Neuronal stem cell (in vitro differentiated cells): ENCODE results near the gene FARS2.

Experiments used
- DNase-seq: peaks from one replicate; pipeline ENCODE4 v3.0.0-alpha.2; 2013; ENCODE audit warnings: low spot score
- H2AFZ ChIP-seq: one replicate; pipeline ENCODE4 v1.6.1; 2013; ENCODE audit warnings: mild to moderate bottlenecking, low read length, inconsistent platforms
- H2AK5ac ChIP-seq: 2 replicates; pipeline ENCODE4 v1.6.1; 2013; ENCODE audit warnings: low read depth, mild to moderate bottlenecking, inconsistent platforms, low read length, moderate library complexity, mixed read lengths
- H2BK120ac ChIP-seq: 2 replicates; pipeline ENCODE4 v1.6.1; 2013; ENCODE audit warnings: low read depth, mild to moderate bottlenecking, inconsistent platforms, low read length, moderate library complexity, mixed read lengths
- H2BK12ac ChIP-seq: one replicate; pipeline ENCODE4 v1.6.1; 2013; ENCODE audit warnings: low read length, inconsistent platforms
- H2BK15ac ChIP-seq: 2 replicates; pipeline ENCODE4 v1.6.1; 2013; ENCODE audit warnings: mild to moderate bottlenecking, low read length, inconsistent platforms, mixed read lengths
- H2BK5ac ChIP-seq: one replicate; pipeline ENCODE4 v1.6.1; 2013; ENCODE audit warnings: inconsistent platforms, mild to moderate bottlenecking, low read length, moderate library complexity
- H3K14ac ChIP-seq: one replicate; pipeline ENCODE4 v1.6.1; 2013; ENCODE audit warnings: low read length, inconsistent platforms
- H3K18ac ChIP-seq: 2 replicates; pipeline ENCODE4 v1.6.1; 2013; ENCODE audit warnings: low read length, inconsistent platforms
- H3K23ac ChIP-seq: 2 replicates; pipeline ENCODE4 v1.6.1; 2013; ENCODE audit warnings: low read depth, mild to moderate bottlenecking, mixed read lengths, low read length, inconsistent platforms; ENCODE audit not compliant: poor library complexity
- H3K27ac ChIP-seq: replicated peaks from 3 replicates; pipeline ENCODE4 v1.5.1; 2013; ENCODE audit warnings: low read length, inconsistent platforms
- H3K27me3 ChIP-seq, 3 experiments: 2 replicates each; pipeline ENCODE4 v1.6.1; 2013; ENCODE audit warnings: low read length in 3 of 3, mild to moderate bottlenecking in 2 of 3, inconsistent platforms in 1 of 3, low read depth in 1 of 3, mixed read lengths in 1 of 3, moderate library complexity in 1 of 3; ENCODE audit not compliant: control insufficient read depth in 3 of 3, insufficient read depth in 3 of 3
- H3K36me3 ChIP-seq, 2 donors: replicated peaks in 1 of 2; 2 replicates each; pipeline ENCODE4 v1.6.1; 2013; ENCODE audit warnings: low read length in 2 of 2; ENCODE audit not compliant: control insufficient read depth in 2 of 2, insufficient read depth in 2 of 2
- H3K4ac ChIP-seq: 2 replicates; pipeline ENCODE4 v1.6.1; 2013; ENCODE audit warnings: inconsistent platforms, mild to moderate bottlenecking, low read length, moderate library complexity
- H3K4me1 ChIP-seq, 2 donors: 1 replicate in 1 of 2; 2 replicates in 1 of 2; pipeline ENCODE4 v1.6.1; 2013; ENCODE audit warnings: low read length in 2 of 2, low read depth in 1 of 2; ENCODE audit not compliant: control insufficient read depth in 2 of 2, insufficient read depth in 1 of 2
- H3K4me2 ChIP-seq: one replicate; pipeline ENCODE4 v1.6.1; 2013; ENCODE audit warnings: mild to moderate bottlenecking, low read length, inconsistent platforms; ENCODE audit not compliant: insufficient read depth, poor library complexity, severe bottlenecking
- H3K4me3 ChIP-seq, 2 donors: 2 replicates each; pipeline ENCODE4 v1.5.1; 2013; ENCODE audit warnings: low read length in 2 of 2, mild to moderate bottlenecking in 2 of 2, inconsistent platforms in 1 of 2, moderate library complexity in 1 of 2
- H3K79me1 ChIP-seq: one replicate; pipeline ENCODE4 v1.6.1; 2013; ENCODE audit warnings: low read depth, mild to moderate bottlenecking, inconsistent platforms, low read length, moderate library complexity
- H3K9ac ChIP-seq: one replicate; pipeline ENCODE4 v1.6.1; 2013; ENCODE audit warnings: mild to moderate bottlenecking, low read depth, low read length, inconsistent platforms; ENCODE audit not compliant: poor library complexity
- H3K9me3 ChIP-seq, 2 donors: replicated peaks in 1 of 2; 2 replicates each; pipeline versions ENCODE3 to v1.6.1; 2013; ENCODE audit warnings: low read length in 2 of 2, mild to moderate bottlenecking in 2 of 2, inconsistent platforms in 1 of 2, low read depth in 1 of 2, mixed read lengths in 1 of 2, moderate library complexity in 1 of 2; ENCODE audit not compliant: control insufficient read depth in 2 of 2, insufficient read depth in 1 of 2
- H4K8ac ChIP-seq: one replicate; pipeline ENCODE4 v1.6.1; 2013; ENCODE audit warnings: low read depth, mild to moderate bottlenecking, inconsistent platforms, low read length, moderate library complexity
- H4K91ac ChIP-seq: one replicate; pipeline ENCODE4 v1.6.1; 2013; ENCODE audit warnings: low read length, low read depth, mild to moderate bottlenecking, inconsistent platforms; ENCODE audit not compliant: poor library complexity
- WGBS, 2 donors: extraction: QIAGEN DNeasy Blood & Tissue Kit; methylation state at CpG; one replicate each; pipeline ENCODE4 v1.1.7; 2013; ENCODE audit warnings: missing lambda C conversion rate in 2 of 2, mixed read lengths in 1 of 2; ENCODE audit not compliant: insufficient read length in 2 of 2, insufficient replicate concordance in 1 of 2; ENCODE audit errors: extremely low coverage in 2 of 2; 5-methylcytosine and 5-hydroxymethylcytosine counted together

The FARS2 gene

GRCh38 chr6:5241252-5241651, 20.1 kb upstream of the FARS2 start:
- Histone ChIP-seq H3K4me2 (no peak overlapping the region), H2AFZ (no peak overlapping the region), H3K4me1 (peaks cover 0 to 2% of the 10 kb centered on the region in 2 donors), H3K36me3 (peaks cover 3 to 25% of the 10 kb centered on the region in 2 donors), H2BK120ac (no peak overlapping the region), H2BK5ac (no peak overlapping the region), H4K91ac (no peak overlapping the region), H3K9me3 (no peaks in the 10 kb centered on the region), H3K27me3 (no peaks in the 10 kb centered on the region), H3K23ac (no peak overlapping the region), H3K79me1 (peaks cover 5% of the 10 kb centered on the region), H2BK15ac (no peak overlapping the region), H3K18ac (no peak overlapping the region), H3K4ac (no peak overlapping the region), H3K4me3 (no peak overlapping the region), H3K9ac (no peak overlapping the region), H2BK12ac (no peak overlapping the region), H4K8ac (no peak overlapping the region), H2AK5ac (no peak overlapping the region), H3K27ac (no peak overlapping the region), H3K14ac (no peak overlapping the region)
- WGBS, 2 donors, result no CpG with 5 or more reads among the region's 2 CpGs
- no peak for DNase-seq

GRCh38 chr6:5243069-5243468, 18.2 kb upstream of the FARS2 start:
- H2BK5ac ChIP-seq, result no peak overlapping the region
- H3K4me2 ChIP-seq, result no peak overlapping the region
- DNase-seq, result no peak
- no peaks in the 10 kb centered on the region for H3K27me3 ChIP-seq
- H2BK12ac ChIP-seq, result peak overlapping the region; percentile 34
- H4K91ac ChIP-seq, result no peak overlapping the region
- H3K18ac ChIP-seq, result no peak overlapping the region
- H2AK5ac ChIP-seq, result no peak overlapping the region
- H3K36me3 ChIP-seq, result peaks cover 3 to 25% of the 10 kb centered on the region in 2 donors
- no peak overlapping the region for H3K9ac ChIP-seq
- H3K14ac ChIP-seq, result no peak overlapping the region
- H3K4me1 ChIP-seq, result peaks cover 0 to 2% of the 10 kb centered on the region in 2 donors
- H2BK15ac ChIP-seq, result no peak overlapping the region
- H2AFZ ChIP-seq, result no peak overlapping the region
- no peaks in the 10 kb centered on the region for H3K9me3 ChIP-seq
- H3K27ac ChIP-seq, result no peak overlapping the region
- no peak overlapping the region for H3K23ac ChIP-seq
- WGBS, 2 donors, result no CpG with 5 or more reads among the region's 12 CpGs
- H2BK120ac ChIP-seq, result no peak overlapping the region
- peak overlapping the region; percentile 9 for H4K8ac ChIP-seq
- peaks cover 8% of the 10 kb centered on the region for H3K79me1 ChIP-seq
- H3K4ac ChIP-seq, result no peak overlapping the region
- no peak overlapping the region for H3K4me3 ChIP-seq

GRCh38 chr6:5246141-5247097, 14.9 kb upstream of the FARS2 start:
- H3K4me1 ChIP-seq, result peaks cover 0 to 2% of the 10 kb centered on the region in 2 donors
- H3K27ac ChIP-seq, result no peak overlapping the region
- H4K91ac ChIP-seq, result no peak overlapping the region
- H2BK5ac ChIP-seq, result no peak overlapping the region
- H4K8ac ChIP-seq, result no peak overlapping the region
- no peak overlapping the region for H2AK5ac ChIP-seq
- H2BK120ac ChIP-seq, result no peak overlapping the region
- H3K14ac ChIP-seq, result no peak overlapping the region
- no peak overlapping the region for H3K4me2 ChIP-seq
- H3K18ac ChIP-seq, result no peak overlapping the region
- H3K27me3 ChIP-seq, result no peaks in the 10 kb centered on the region
- H3K9me3 ChIP-seq, result peaks cover 0 to 5% of the 10 kb centered on the region in 2 donors
- H3K9ac ChIP-seq, result no peak overlapping the region
- no peak overlapping the region for H3K23ac ChIP-seq
- peaks cover 4 to 24% of the 10 kb centered on the region in 2 donors for H3K36me3 ChIP-seq
- H3K4ac ChIP-seq, result no peak overlapping the region
- H3K4me3 ChIP-seq, result no peak overlapping the region
- no peak overlapping the region for H2BK15ac ChIP-seq
- no CpG with 5 or more reads among the region's 13 CpGs for WGBS, 2 donors
- H3K79me1 ChIP-seq, result peaks cover 5% of the 10 kb centered on the region
- no peak for DNase-seq
- H2AFZ ChIP-seq, result no peak overlapping the region
- H2BK12ac ChIP-seq, result no peak overlapping the region

DNA sequence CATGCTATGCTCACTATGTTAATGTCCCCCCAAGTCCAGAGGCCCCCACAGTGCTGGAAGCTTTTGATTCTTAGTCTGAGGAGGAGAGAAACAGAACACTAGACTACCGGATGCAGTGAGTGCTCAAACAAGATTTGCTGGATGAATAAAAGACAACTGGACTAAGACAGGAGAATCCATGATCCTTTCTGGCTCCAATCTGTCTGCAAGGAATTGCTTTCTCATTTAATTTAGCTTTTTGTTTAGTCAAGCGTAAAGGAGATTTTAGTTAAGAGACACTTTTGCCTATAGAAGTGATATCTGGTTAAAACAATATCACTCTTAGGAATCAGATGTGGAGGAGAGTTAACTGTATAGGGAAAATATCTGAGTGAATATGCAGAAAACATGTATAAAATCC, 14.1 kb upstream of the FARS2 start:
- Histone ChIP-seq H3K18ac (no peak overlapping the region), H2BK12ac (no peak overlapping the region), H3K9ac (no peak overlapping the region), H3K4me3 (no peak overlapping the region), H2BK120ac (no peak overlapping the region), H2AFZ (no peak overlapping the region), H4K8ac (no peak overlapping the region), H3K79me1 (peaks cover 5% of the 10 kb centered on the region), H3K14ac (no peak overlapping the region), H3K23ac (no peak overlapping the region), H2AK5ac (no peak overlapping the region), H2BK15ac (no peak overlapping the region), H3K9me3 (peaks cover 1 to 6% of the 10 kb centered on the region in 2 donors), H3K27me3 (no peaks in the 10 kb centered on the region), H3K4ac (no peak overlapping the region), H4K91ac (no peak overlapping the region), H3K27ac (no peak overlapping the region), H2BK5ac (no peak overlapping the region), H3K36me3 (peaks cover 7 to 29% of the 10 kb centered on the region in 2 donors), H3K4me1 (peaks cover 0 to 2% of the 10 kb centered on the region in 2 donors), H3K4me2 (no peak overlapping the region)
- no peak for DNase-seq
- no CpG with 5 or more reads among the region's 2 CpGs for WGBS, 2 donors
